ENCODE measurements around the gene HES1. TPM values are rescaled to one million over a fixed set of nuclear protein-coding genes. Genes with fewer than 3 reads are reported as not detected.
A peak's percentile ranks its signal among the peaks of the same experiment; 100 is the strongest.

HES1 gene
- total and polyA plus RNA-seq, 9 of the 15 experiments (the other 6 are each of a cell fraction or from before 2014, with no cell fraction given) = 3.4 to 37.0 (median 19.3) TPM

DNA sequence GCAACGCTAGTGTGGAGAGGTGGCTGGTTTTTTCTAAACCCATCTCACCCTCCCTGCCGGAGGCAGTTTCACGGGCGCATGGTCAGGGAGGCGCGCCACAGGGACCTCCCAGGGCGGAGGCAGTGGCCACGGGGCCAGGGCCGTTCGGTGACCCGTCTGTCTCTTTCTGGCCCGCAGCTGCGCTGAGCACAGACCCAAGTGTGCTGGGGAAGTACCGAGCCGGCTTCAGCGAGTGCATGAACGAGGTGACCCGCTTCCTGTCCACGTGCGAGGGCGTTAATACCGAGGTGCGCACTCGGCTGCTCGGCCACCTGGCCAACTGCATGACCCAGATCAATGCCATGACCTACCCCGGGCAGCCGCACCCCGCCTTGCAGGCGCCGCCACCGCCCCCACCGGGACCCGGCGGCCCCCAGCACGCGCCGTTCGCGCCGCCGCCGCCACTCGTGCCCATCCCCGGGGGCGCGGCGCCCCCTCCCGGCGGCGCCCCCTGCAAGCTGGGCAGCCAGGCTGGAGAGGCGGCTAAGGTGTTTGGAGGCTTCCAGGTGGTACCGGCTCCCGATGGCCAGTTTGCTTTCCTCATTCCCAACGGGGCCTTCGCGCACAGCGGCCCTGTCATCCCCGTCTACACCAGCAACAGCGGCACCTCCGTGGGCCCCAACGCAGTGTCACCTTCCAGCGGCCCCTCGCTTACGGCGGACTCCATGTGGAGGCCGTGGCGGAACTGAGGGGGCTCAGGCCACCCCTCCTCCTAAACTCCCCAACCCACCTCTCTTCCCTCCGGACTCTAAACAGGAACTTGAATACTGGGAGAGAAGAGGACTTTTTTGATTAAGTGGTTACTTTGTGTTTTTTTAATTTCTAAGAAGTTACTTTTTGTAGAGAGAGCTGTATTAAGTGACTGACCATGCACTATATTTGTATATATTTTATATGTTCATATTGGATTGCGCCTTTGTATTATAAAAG is 1.8 kb downstream of the HES1 start (continued):
- TF ChIP-seq, protein P1, sequence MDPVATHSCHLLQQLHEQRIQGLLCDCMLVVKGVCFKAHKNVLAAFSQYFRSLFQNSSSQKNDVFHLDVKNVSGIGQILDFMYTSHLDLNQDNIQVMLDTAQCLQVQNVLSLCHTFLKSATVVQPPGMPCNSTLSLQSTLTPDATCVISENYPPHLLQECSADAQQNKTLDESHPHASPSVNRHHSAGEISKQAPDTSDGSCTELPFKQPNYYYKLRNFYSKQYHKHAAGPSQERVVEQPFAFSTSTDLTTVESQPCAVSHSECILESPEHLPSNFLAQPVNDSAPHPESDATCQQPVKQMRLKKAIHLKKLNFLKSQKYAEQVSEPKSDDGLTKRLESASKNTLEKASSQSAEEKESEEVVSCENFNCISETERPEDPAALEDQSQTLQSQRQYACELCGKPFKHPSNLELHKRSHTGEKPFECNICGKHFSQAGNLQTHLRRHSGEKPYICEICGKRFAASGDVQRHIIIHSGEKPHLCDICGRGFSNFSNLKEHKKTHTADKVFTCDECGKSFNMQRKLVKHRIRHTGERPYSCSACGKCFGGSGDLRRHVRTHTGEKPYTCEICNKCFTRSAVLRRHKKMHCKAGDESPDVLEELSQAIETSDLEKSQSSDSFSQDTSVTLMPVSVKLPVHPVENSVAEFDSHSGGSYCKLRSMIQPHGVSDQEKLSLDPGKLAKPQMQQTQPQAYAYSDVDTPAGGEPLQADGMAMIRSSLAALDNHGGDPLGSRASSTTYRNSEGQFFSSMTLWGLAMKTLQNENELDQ (CRISPR knock-in tag; IDR thresholded peaks at IDR 0.05; ENCODE audit: borderline replicate concordance) = no peak
- TF ChIP-seq SREBF2 (CRISPR knock-in tag; IDR thresholded peaks at IDR 0.05) (no peak), TSC22D4 (tag; IDR thresholded peaks at IDR 0.05) (no peak), MECOM (CRISPR knock-in tag; IDR thresholded peaks at IDR 0.05) (0 out of 2 replicates have a peak, but pooled peaks have one; percentile 28), CHD2 (IDR thresholded peaks at IDR 0.05; ENCODE audit: low read depth, low read length) (no peak), ZNF431 (CRISPR knock-in tag; IDR thresholded peaks at IDR 0.05) (no peak), HMG20A (CRISPR knock-in tag; conservative IDR thresholded peaks at IDR 0.05) (no peak), SIN3A (IDR thresholded peaks at IDR 0.05; ENCODE audit: borderline replicate concordance in 2 of 2, control insufficient read depth in 1 of 2, low read depth in 2 of 2, low read length in 2 of 2) (peak; percentile 7 to 55; a peak in 1 of 4 replicates), MCM2 (IDR thresholded peaks at IDR 0.05; ENCODE audit: low read depth) (no peak), NBN (IDR thresholded peaks at IDR 0.05; ENCODE audit: low read depth) (no peak), ZNF717 (CRISPR knock-in tag; IDR thresholded peaks at IDR 0.05) (no peak), ZNF764 (CRISPR knock-in tag; IDR thresholded peaks at IDR 0.05; ENCODE audit: low read depth) (no peak), RBM25 (IDR thresholded peaks at IDR 0.05; ENCODE audit: low read depth, low read length, severe bottlenecking) (no peak), PHF20 (IDR thresholded peaks at IDR 0.05; ENCODE audit: partially characterized antibody) (no peak), RBM17 (IDR thresholded peaks at IDR 0.05; ENCODE audit: borderline replicate concordance, low read depth, low read length) (no peak)
- TF ChIP-seq, protein P2, sequence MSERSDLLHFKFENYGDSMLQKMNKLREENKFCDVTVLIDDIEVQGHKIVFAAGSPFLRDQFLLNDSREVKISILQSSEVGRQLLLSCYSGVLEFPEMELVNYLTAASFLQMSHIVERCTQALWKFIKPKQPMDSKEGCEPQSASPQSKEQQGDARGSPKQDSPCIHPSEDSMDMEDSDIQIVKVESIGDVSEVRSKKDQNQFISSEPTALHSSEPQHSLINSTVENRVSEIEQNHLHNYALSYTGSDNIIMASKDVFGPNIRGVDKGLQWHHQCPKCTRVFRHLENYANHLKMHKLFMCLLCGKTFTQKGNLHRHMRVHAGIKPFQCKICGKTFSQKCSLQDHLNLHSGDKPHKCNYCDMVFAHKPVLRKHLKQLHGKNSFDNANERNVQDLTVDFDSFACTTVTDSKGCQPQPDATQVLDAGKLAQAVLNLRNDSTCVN (CRISPR knock-in tag; IDR thresholded peaks at IDR 0.05) = 0 out of 2 replicates have a peak, but pooled peaks have one; percentile 36
- TF ChIP-seq, protein P3, sequence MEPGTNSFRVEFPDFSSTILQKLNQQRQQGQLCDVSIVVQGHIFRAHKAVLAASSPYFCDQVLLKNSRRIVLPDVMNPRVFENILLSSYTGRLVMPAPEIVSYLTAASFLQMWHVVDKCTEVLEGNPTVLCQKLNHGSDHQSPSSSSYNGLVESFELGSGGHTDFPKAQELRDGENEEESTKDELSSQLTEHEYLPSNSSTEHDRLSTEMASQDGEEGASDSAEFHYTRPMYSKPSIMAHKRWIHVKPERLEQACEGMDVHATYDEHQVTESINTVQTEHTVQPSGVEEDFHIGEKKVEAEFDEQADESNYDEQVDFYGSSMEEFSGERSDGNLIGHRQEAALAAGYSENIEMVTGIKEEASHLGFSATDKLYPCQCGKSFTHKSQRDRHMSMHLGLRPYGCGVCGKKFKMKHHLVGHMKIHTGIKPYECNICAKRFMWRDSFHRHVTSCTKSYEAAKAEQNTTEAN (CRISPR knock-in tag; IDR thresholded peaks at IDR 0.05) = no peak
- TF ChIP-seq, protein P4, sequence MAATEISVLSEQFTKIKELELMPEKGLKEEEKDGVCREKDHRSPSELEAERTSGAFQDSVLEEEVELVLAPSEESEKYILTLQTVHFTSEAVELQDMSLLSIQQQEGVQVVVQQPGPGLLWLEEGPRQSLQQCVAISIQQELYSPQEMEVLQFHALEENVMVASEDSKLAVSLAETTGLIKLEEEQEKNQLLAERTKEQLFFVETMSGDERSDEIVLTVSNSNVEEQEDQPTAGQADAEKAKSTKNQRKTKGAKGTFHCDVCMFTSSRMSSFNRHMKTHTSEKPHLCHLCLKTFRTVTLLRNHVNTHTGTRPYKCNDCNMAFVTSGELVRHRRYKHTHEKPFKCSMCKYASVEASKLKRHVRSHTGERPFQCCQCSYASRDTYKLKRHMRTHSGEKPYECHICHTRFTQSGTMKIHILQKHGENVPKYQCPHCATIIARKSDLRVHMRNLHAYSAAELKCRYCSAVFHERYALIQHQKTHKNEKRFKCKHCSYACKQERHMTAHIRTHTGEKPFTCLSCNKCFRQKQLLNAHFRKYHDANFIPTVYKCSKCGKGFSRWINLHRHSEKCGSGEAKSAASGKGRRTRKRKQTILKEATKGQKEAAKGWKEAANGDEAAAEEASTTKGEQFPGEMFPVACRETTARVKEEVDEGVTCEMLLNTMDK (IDR thresholded peaks at IDR 0.05; ENCODE audit: borderline replicate concordance, insufficient read depth, low read depth, low read length, poor library complexity, severe bottlenecking) = no peak
- TF ChIP-seq, protein P5, sequence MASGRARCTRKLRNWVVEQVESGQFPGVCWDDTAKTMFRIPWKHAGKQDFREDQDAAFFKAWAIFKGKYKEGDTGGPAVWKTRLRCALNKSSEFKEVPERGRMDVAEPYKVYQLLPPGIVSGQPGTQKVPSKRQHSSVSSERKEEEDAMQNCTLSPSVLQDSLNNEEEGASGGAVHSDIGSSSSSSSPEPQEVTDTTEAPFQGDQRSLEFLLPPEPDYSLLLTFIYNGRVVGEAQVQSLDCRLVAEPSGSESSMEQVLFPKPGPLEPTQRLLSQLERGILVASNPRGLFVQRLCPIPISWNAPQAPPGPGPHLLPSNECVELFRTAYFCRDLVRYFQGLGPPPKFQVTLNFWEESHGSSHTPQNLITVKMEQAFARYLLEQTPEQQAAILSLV (tag; IDR thresholded peaks at IDR 0.05) = no peak
